EL (cell line): ENCODE data around the gene SAMD10.
"Not testable (repeated sequence)": the region's sequence is repeated elsewhere in the genome, so short reads cannot be mapped to it uniquely, and the experiment has no call there.

Source experiments
- DNase-seq: peaks from one replicate; pipeline ENCODE4 v3.0.0-alpha.2; 2016

SAMD10 gene

GRCh38 chr20:64000906-64001305 lies 21.5 kb upstream of the SAMD10 start:
- no peak for DNase-seq

GRCh38 chr20:63982937-63983336 lies 3.5 kb upstream of the SAMD10 start:
- no peak for DNase-seq

GRCh38 chr20:63980806-63981728 lies 1.6 kb upstream of the SAMD10 start, which contains the start of gene PRPF6:
TSS of gene PRPF6 (plus strand) at chr20:63981132. CDS start at chr20:63981246, 114 bp downstream.
- peak; percentile 95 for DNase-seq

- no peak for DNase-seq
Measured at GRCh38 chr20:63980317-63980805, 919 bp upstream of the SAMD10 start.

- DNase-seq = no peak
Measured at GRCh38 chr20:63979229-63979556, 249 bp downstream of the SAMD10 start.

- peak; percentile 71 for DNase-seq
Measured at GRCh38 chr20:63978319-63979228, 868 bp downstream of the SAMD10 start.

GRCh38 chr20:63977739-63978276 lies 1.6 kb downstream of the SAMD10 start:
- peak; percentile 87 for DNase-seq

- no peak for DNase-seq
Measured at GRCh38 chr20:63976980-63977738, 2.3 kb downstream of the SAMD10 start.

GRCh38 chr20:63976511-63976910 lies 2.9 kb downstream of the SAMD10 start:
- DNase-seq = not testable (repeated sequence)

GRCh38 chr20:63974402-63975200 lies 4.8 kb downstream of the SAMD10 start:
- DNase-seq = no peak

GRCh38 chr20:63973636-63974401 lies 5.6 kb downstream of the SAMD10 start:
- DNase-seq = peak; percentile 82

- DNase-seq = no peak
Measured at GRCh38 chr20:63973160-63973479, 6.3 kb downstream of the SAMD10 start.

- DNase-seq = no peak
Measured at GRCh38 chr20:63972312-63973159, 6.9 kb downstream of the SAMD10 start.

- DNase-seq = not testable (repeated sequence)
Measured at GRCh38 chr20:63971960-63972311, 7.5 kb downstream of the SAMD10 start.

- no peak for DNase-seq
Measured at GRCh38 chr20:63970714-63971431, 8.6 kb downstream of the SAMD10 start.

- peak; percentile 69 for DNase-seq
Measured at GRCh38 chr20:63969838-63970713, 9.4 kb downstream of the SAMD10 start, which contains the start of gene ZNF512B. TSS of gene ZNF512B (minus strand) at chr20:63969930. CDS start at chr20:63967950, 1,980 bp downstream.

GRCh38 chr20:63968928-63969760 lies 10.3 kb downstream of the SAMD10 start:
- DNase-seq = no peak
